OCI-LY3 (cell line): Measurements from ENCODE around the gene TNRC18.

ENCODE experiments used
- H2AFZ ChIP-seq: fragments of 200-600, 300-600 bp; shearing (Covaris generic); 2 replicates; pipeline ENCODE4 v1.6.0; 2014; ENCODE audit warnings: antibody characterized with exemption, low read depth, low read length
- H3K27ac ChIP-seq: fragments of 200-600, 300-600 bp; sonication (generic); 2 replicates; pipeline ENCODE4 v1.5.1; 2014; ENCODE audit warnings: mild to moderate bottlenecking, low read length, moderate library complexity, mixed read lengths
- H3K27me3 ChIP-seq: fragments of 200-600, 300-600 bp; sonication (generic); 2 replicates; pipeline ENCODE4 v1.6.1; 2014; ENCODE audit warnings: low read depth, low read length, mixed read lengths
- H3K36me3 ChIP-seq: fragments of 200-600, 300-600 bp; sonication (generic); replicated peaks from 2 replicates; pipeline ENCODE3; 2014; ENCODE audit warnings: low read depth, low read length, mixed read lengths
- H3K4me1 ChIP-seq: fragments of 300-600, 200-600 bp; sonication (generic); 2 replicates; pipeline ENCODE4 v1.6.1; 2014; ENCODE audit warnings: low read length, mixed read lengths
- H3K4me2 ChIP-seq: fragments of 200-600, 300-600 bp; sonication (generic); 2 replicates; pipeline ENCODE4 v1.6.1; 2014; ENCODE audit warnings: low read length, mixed read lengths
- H3K4me3 ChIP-seq: fragments of 300-600, 200-600 bp; sonication (generic); 2 replicates; pipeline ENCODE4 v1.5.1; 2014; ENCODE audit warnings: antibody characterized with exemption, mild to moderate bottlenecking, low read length, moderate library complexity
- H3K79me2 ChIP-seq: fragments of 300-600, 200-600 bp; shearing (Covaris generic); 2 replicates; pipeline ENCODE4 v1.6.1; 2014; ENCODE audit warnings: mild to moderate bottlenecking, low read length, mixed read lengths
- H3K9ac ChIP-seq: fragments of 300-600, 200-600 bp; shearing (Covaris generic); 2 replicates; pipeline ENCODE4 v1.6.0; 2014; ENCODE audit warnings: mild to moderate bottlenecking, low read length, moderate library complexity
- H3K9me3 ChIP-seq: fragments of 200-600, 300-600 bp; shearing (Covaris generic); 2 replicates; pipeline ENCODE4 v1.6.1; 2014; ENCODE audit warnings: low read length, mixed read lengths; ENCODE audit not compliant: insufficient read depth
- H4K20me1 ChIP-seq: fragments of 200-600, 300-600 bp; sonication (generic); 2 replicates; pipeline ENCODE4 v1.6.1; 2016; ENCODE audit warnings: low read length, mixed read lengths; ENCODE audit not compliant: insufficient read depth
- EZH2phosphoT487 ChIP-seq: fragments of 200-600 bp; shearing (Covaris generic); IDR thresholded peaks from 2 replicates; pipeline ENCODE4 v1.6.1; 2018; ENCODE audit warnings: antibody characterized with exemption, mixed run types, low read depth
- TF ChIP-seq, protein P1 (sequence below): fragments of 200-600, 300-600 bp; sonication (generic); IDR thresholded peaks from 2 replicates; pipeline ENCODE4 v1.5.1; 2014; ENCODE audit warnings: antibody characterized with exemption, low read length, low read depth

Gene TNRC18

DNA sequence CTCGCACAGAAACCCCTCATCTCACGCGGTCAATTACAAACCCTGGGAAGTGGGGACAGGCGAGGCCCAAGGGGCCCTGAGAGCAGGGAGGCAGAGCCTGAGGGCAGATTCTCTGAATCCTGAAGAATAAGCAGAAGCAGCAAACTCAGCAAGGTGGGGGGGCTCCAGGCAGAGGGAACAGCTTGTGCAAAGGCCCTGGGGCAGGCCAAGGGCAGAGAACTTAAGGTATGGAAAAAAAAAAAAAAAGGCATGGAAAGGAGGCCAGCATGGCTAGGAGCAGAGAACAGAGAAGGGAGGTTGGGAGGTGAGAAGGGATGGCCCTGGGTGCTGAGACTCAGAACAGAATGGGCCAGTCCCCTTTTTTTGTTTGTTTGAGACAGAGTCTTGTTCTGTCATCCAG, 32.8 kb upstream of the TNRC18 start:
- H3K27ac ChIP-seq: no peak overlapping the region
- no peaks in the 10 kb centered on the region for H3K27me3 ChIP-seq
- no peak overlapping the region for H3K4me3 ChIP-seq
- no peaks in the 10 kb centered on the region for H3K79me2 ChIP-seq
- TF ChIP-seq, protein P1, sequence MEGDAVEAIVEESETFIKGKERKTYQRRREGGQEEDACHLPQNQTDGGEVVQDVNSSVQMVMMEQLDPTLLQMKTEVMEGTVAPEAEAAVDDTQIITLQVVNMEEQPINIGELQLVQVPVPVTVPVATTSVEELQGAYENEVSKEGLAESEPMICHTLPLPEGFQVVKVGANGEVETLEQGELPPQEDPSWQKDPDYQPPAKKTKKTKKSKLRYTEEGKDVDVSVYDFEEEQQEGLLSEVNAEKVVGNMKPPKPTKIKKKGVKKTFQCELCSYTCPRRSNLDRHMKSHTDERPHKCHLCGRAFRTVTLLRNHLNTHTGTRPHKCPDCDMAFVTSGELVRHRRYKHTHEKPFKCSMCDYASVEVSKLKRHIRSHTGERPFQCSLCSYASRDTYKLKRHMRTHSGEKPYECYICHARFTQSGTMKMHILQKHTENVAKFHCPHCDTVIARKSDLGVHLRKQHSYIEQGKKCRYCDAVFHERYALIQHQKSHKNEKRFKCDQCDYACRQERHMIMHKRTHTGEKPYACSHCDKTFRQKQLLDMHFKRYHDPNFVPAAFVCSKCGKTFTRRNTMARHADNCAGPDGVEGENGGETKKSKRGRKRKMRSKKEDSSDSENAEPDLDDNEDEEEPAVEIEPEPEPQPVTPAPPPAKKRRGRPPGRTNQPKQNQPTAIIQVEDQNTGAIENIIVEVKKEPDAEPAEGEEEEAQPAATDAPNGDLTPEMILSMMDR: no peak
- no peak for TF ChIP-seq EZH2phosphoT487
- H2AFZ ChIP-seq: no peak overlapping the region
- H3K9me3 ChIP-seq: no peaks in the 10 kb centered on the region
- no peak overlapping the region for H3K9ac ChIP-seq
- H4K20me1 ChIP-seq: no peaks in the 10 kb centered on the region
- H3K4me2 ChIP-seq: no peak overlapping the region
- H3K4me1 ChIP-seq: no peaks in the 10 kb centered on the region
- H3K36me3 ChIP-seq: no peaks in the 10 kb centered on the region

DNA sequence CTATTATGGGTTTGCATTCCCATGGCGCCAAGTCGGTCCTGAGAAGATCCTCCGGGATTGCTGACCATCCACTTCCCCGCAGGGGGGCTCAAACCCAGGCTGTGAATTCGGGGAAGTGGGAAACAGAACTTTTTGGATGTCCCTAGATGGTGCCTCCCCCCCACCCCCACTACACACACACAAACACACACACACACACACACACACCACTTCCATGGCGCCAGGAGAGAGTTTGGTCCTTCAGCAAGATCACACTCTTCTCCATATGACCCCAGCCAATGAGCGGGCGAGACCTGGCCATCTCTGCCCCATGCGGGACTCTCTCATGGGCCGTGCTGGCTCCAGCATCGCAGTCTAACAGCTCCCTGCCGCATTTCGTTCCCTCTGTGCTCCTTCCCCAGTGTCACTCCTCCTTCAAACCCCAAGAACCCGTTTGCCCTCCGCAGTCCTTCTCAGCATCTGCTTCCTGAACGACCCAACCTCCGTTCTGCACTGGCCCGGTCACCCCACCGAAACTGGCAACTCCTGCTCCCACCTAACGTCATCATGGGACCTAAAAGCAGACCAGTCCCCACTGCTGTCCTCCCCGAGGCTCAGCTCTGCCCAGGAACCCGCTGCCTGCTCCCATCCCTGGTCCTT, 32.1 kb upstream of the TNRC18 start:
- no peaks in the 10 kb centered on the region for H3K36me3 ChIP-seq
- no peak overlapping the region for H3K9ac ChIP-seq
- H3K4me1 ChIP-seq: 0 out of 2 replicates have a peak, but pooled peaks cover 4% of the 10 kb centered on the region
- no peak for TF ChIP-seq EZH2phosphoT487
- TF ChIP-seq, protein P1: no peak
- H3K9me3 ChIP-seq: no peaks in the 10 kb centered on the region
- H3K27me3 ChIP-seq: no peaks in the 10 kb centered on the region
- no peak overlapping the region for H3K4me3 ChIP-seq
- no peaks in the 10 kb centered on the region for H3K79me2 ChIP-seq
- H2AFZ ChIP-seq: no peak overlapping the region
- H3K27ac ChIP-seq: no peak overlapping the region
- H4K20me1 ChIP-seq: no peaks in the 10 kb centered on the region
- H3K4me2 ChIP-seq: no peak overlapping the region

DNA sequence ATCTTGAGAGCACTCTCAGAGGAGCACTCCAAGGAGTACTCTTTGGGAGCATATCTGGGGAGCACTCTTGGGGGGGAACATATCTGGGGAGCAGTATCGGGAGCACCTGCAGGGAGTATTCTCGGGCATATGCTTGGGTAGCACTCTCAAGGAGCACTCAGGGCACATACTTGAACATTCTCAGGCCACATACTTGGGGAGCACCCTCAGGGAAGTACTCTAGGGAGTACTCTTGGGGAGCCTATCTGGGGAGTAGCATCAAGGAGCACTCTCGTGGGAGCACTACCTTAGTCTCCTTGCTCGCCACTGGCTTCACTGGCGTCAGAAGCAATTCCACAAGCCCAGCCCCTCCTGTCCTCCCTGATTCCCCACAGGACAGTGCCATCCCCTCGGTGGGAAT, 31.5 kb upstream of the TNRC18 start:
- Histone ChIP-seq H3K4me1 (0 out of 2 replicates have a peak, but pooled peaks cover 4% of the 10 kb centered on the region), H3K36me3 (no peaks in the 10 kb centered on the region), H3K4me2 (no peak overlapping the region), H3K79me2 (no peaks in the 10 kb centered on the region), H3K27ac (no peak overlapping the region), H4K20me1 (no peaks in the 10 kb centered on the region), H3K9me3 (no peaks in the 10 kb centered on the region), H3K4me3 (no peak overlapping the region), H3K9ac (no peak overlapping the region), H3K27me3 (no peaks in the 10 kb centered on the region), H2AFZ (no peak overlapping the region)
- TF ChIP-seq, protein P1: no peak
- TF ChIP-seq EZH2phosphoT487: no peak

DNA sequence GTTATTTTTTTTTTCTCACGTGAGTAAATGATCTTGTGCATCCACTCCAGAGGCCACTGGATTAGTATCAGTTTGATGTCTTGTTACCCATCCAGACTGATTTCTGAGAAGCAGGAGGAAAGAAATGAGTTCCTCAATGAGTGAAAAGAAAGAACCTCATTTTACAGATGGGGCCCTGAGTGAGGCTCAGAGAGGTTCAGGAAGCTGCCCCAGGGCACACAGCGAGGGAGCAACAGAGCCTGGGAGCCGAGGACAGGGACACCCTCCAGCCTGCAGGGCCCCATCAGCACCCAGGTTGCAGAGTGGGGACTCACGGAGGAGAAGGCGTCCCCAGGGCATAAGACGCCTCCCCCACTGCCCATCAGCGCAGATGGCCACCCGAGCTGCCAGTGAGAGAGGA, 30.9 kb upstream of the TNRC18 start:
- H4K20me1 ChIP-seq: no peaks in the 10 kb centered on the region
- H3K27me3 ChIP-seq: no peaks in the 10 kb centered on the region
- no peak overlapping the region for H2AFZ ChIP-seq
- TF ChIP-seq, protein P1: no peak
- TF ChIP-seq EZH2phosphoT487: no peak
- H3K27ac ChIP-seq: no peak overlapping the region
- H3K4me1 ChIP-seq: 0 out of 2 replicates have a peak, but pooled peaks cover 4% of the 10 kb centered on the region
- no peak overlapping the region for H3K4me3 ChIP-seq
- no peaks in the 10 kb centered on the region for H3K9me3 ChIP-seq
- no peak overlapping the region for H3K9ac ChIP-seq
- H3K4me2 ChIP-seq: no peak overlapping the region
- H3K79me2 ChIP-seq: no peaks in the 10 kb centered on the region
- H3K36me3 ChIP-seq: no peaks in the 10 kb centered on the region
